Parathyroid adenoma (tissue), 2 donors: ENCODE measurements around the gene PRR19.

Experiments
- H2AFZ ChIP-seq: fragments of 300-600 bp; sonication (generic); one replicate; pipeline ENCODE4 v1.7.0; 2017; ENCODE audit warnings: antibody characterized with exemption, mild to moderate bottlenecking
- H3K27ac ChIP-seq: fragments of 300-600 bp; sonication (generic); one replicate; pipeline ENCODE4 v1.7.0; 2017
- H3K27me3 ChIP-seq: fragments of 300-600 bp; sonication (generic); one replicate; pipeline ENCODE4 v1.7.0; 2017; ENCODE audit warnings: low read length; ENCODE audit not compliant: control insufficient read depth, insufficient read depth
- H3K36me3 ChIP-seq: fragments of 300-600 bp; sonication (generic); one replicate; pipeline ENCODE4 v1.7.0; 2017; ENCODE audit warnings: low read length; ENCODE audit not compliant: control insufficient read depth, insufficient read depth
- H3K4me1 ChIP-seq: fragments of 300-600 bp; sonication (generic); one replicate; pipeline ENCODE4 v1.7.0; 2017; ENCODE audit warnings: control low read depth
- H3K4me2 ChIP-seq: fragments of 300-600 bp; sonication (generic); one replicate; pipeline ENCODE4 v1.7.0; 2017; ENCODE audit warnings: low read length
- H3K4me3 ChIP-seq: fragments of 300-600 bp; sonication (generic); one replicate; pipeline ENCODE4 v1.7.0; 2017; ENCODE audit warnings: low read depth, low read length
- H3K79me2 ChIP-seq: fragments of 300-600 bp; sonication (generic); one replicate; pipeline ENCODE4 v1.7.0; 2017; ENCODE audit warnings: control low read depth
- H3K9ac ChIP-seq: fragments of 300-600 bp; sonication (generic); one replicate; pipeline ENCODE4 v1.7.0; 2017; ENCODE audit warnings: mild to moderate bottlenecking
- H3K9me3 ChIP-seq: fragments of 300-600 bp; sonication (generic); one replicate; pipeline ENCODE4 v1.7.0; 2017; ENCODE audit warnings: low read length; ENCODE audit not compliant: control insufficient read depth
- CTCF ChIP-seq: fragments of 300-600 bp; sonication (generic); IDR thresholded peaks from one replicate; pipeline ENCODE4 v1.7.0; 2017; ENCODE audit warnings: antibody characterized with exemption, mild to moderate bottlenecking
- donor health status: primary hyperparathyroidism.

PRR19 gene

GRCh38 chr19:42316223-42317211 is 14.6 kb downstream of the PRR19 start:
- H3K4me2 ChIP-seq, result no peak overlapping the region
- no peak for TF ChIP-seq CTCF
- peak overlapping the region; percentile 96 for H2AFZ ChIP-seq
- H3K79me2 ChIP-seq, result no peaks in the 10 kb centered on the region
- no peaks in the 10 kb centered on the region for H3K36me3 ChIP-seq
- no peak overlapping the region for H3K9ac ChIP-seq
- no peak overlapping the region for H3K4me3 ChIP-seq
- H3K27ac ChIP-seq, result peak overlapping the region; percentile 90
- H3K9me3 ChIP-seq, result no peaks in the 10 kb centered on the region
- peaks cover 21% of the 10 kb centered on the region for H3K4me1 ChIP-seq
- H3K27me3 ChIP-seq, result no peaks in the 10 kb centered on the region

GRCh38 chr19:42317535-42317934 is 15.6 kb downstream of the PRR19 start:
- H3K4me1 ChIP-seq, result peaks cover 18% of the 10 kb centered on the region
- H3K27ac ChIP-seq, result peak overlapping the region; percentile 90
- no peak overlapping the region for H3K9ac ChIP-seq
- H3K9me3 ChIP-seq, result no peaks in the 10 kb centered on the region
- H3K36me3 ChIP-seq, result no peaks in the 10 kb centered on the region
- H3K4me3 ChIP-seq, result no peak overlapping the region
- TF ChIP-seq CTCF, result no peak
- no peaks in the 10 kb centered on the region for H3K27me3 ChIP-seq
- no peak overlapping the region for H3K4me2 ChIP-seq
- H3K79me2 ChIP-seq, result no peaks in the 10 kb centered on the region
- no peak overlapping the region for H2AFZ ChIP-seq

DNA sequence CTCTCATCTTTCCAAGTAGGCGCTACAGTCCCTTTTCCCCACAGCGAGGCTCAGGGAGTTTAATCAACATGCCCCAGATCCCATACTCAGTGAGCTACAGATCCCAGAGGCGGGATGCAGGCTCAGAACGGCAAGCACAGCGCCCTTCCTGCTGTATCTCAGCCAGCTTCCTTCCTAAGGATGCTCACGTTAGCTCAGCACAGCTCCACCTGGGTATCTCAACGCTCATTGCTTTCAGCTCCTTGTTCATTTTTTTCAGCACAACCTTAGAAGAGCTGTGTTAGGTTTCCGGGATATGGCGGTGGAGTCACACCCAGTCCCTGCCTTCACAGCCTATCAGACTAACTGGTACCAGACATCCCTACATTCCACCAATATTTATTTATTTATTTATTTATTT is 20.4 kb downstream of the PRR19 start:
- TF ChIP-seq CTCF, result no peak
- no peak overlapping the region for H3K27ac ChIP-seq
- no peak overlapping the region for H3K4me3 ChIP-seq
- peaks cover 6% of the 10 kb centered on the region for H3K4me1 ChIP-seq
- H3K27me3 ChIP-seq, result no peaks in the 10 kb centered on the region
- H3K4me2 ChIP-seq, result no peak overlapping the region
- H2AFZ ChIP-seq, result no peak overlapping the region
- H3K9me3 ChIP-seq, result no peaks in the 10 kb centered on the region
- H3K36me3 ChIP-seq, result no peaks in the 10 kb centered on the region
- no peak overlapping the region for H3K9ac ChIP-seq
- H3K79me2 ChIP-seq, result peaks cover 4% of the 10 kb centered on the region

DNA sequence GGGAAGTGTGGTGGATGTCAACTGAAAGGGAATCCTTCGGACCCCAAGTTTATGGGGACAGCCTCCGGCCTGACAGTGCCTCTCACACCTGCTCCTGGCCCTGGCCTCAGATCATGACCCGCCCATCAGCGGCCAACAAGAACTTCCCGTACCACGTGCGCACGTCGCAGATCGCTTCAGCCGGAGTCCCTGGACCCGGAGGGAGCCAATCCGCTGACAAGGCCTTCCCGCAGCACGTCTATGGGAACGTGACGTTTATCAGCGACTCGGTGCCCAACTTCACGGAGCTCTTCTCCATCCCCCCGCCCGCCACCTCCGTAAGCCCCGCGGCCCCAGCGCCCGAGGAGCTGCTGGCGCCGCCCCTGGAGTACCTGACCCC is 21.5 kb downstream of the PRR19 start:
- H3K4me3 ChIP-seq, result no peak overlapping the region
- no peak overlapping the region for H3K9ac ChIP-seq
- H2AFZ ChIP-seq, result no peak overlapping the region
- H3K27me3 ChIP-seq, result no peaks in the 10 kb centered on the region
- H3K36me3 ChIP-seq, result no peaks in the 10 kb centered on the region
- no peak overlapping the region for H3K4me2 ChIP-seq
- peaks cover 3% of the 10 kb centered on the region for H3K4me1 ChIP-seq
- peaks cover 6% of the 10 kb centered on the region for H3K79me2 ChIP-seq
- no peaks in the 10 kb centered on the region for H3K9me3 ChIP-seq
- no peak for TF ChIP-seq CTCF
- H3K27ac ChIP-seq, result no peak overlapping the region
